ENCODE results near the gene PLEKHM3.

The PLEKHM3 gene

GRCh38 chr2:207847807-207848544 lies 177.4 kb downstream of the PLEKHM3 start:
- Mint-ChIP-seq H3K4me1 (ENCODE audit: low read depth) (peaks cover 2% of the 10 kb centered on the region), H3K36me3 (ENCODE audit: low read depth) (no peaks in the 10 kb centered on the region), H3K27ac (no peak overlapping the region), H3K9me3 (no peaks in the 10 kb centered on the region), H3K27me3 (ENCODE audit: low read depth) (no peaks in the 10 kb centered on the region), H3K4me3 (no peak overlapping the region)

- no peak overlapping the region for H3K27ac Mint-ChIP-seq
These were observed 178.1 kb downstream of the PLEKHM3 start for GRCh38 chr2:207847098-207847806.

GRCh38 chr2:207845202-207845864 lies 180.0 kb downstream of the PLEKHM3 start:
- no peak overlapping the region for H3K27ac Mint-ChIP-seq
- no peaks in the 10 kb centered on the region for H3K27me3 Mint-ChIP-seq (ENCODE audit: low read depth)
- peaks cover 2% of the 10 kb centered on the region for H3K4me1 Mint-ChIP-seq (ENCODE audit: low read depth)
- H3K36me3 Mint-ChIP-seq (ENCODE audit: low read depth) = no peaks in the 10 kb centered on the region
- H3K4me3 Mint-ChIP-seq = no peak overlapping the region
- H3K9me3 Mint-ChIP-seq = no peaks in the 10 kb centered on the region

More at GRCh38 chr2:207847098-207847806, 178.1 kb downstream of the PLEKHM3 start:
- Mint-ChIP-seq H3K9me3 (no peaks in the 10 kb centered on the region), H3K4me1 (ENCODE audit: low read depth) (peaks cover 2% of the 10 kb centered on the region), H3K27me3 (ENCODE audit: low read depth) (no peaks in the 10 kb centered on the region), H3K36me3 (ENCODE audit: low read depth) (no peaks in the 10 kb centered on the region), H3K4me3 (no peak overlapping the region)

- peaks cover 2% of the 10 kb centered on the region for H3K4me1 Mint-ChIP-seq (ENCODE audit: low read depth)
- H3K27me3 Mint-ChIP-seq (ENCODE audit: low read depth) = no peaks in the 10 kb centered on the region
- no peaks in the 10 kb centered on the region for H3K9me3 Mint-ChIP-seq
- H3K4me3 Mint-ChIP-seq = no peak overlapping the region
- H3K36me3 Mint-ChIP-seq (ENCODE audit: low read depth) = no peaks in the 10 kb centered on the region
- no peak overlapping the region for H3K27ac Mint-ChIP-seq
These were observed 180.7 kb downstream of the PLEKHM3 start for GRCh38 chr2:207844648-207845047.

GRCh38 chr2:207840101-207840500 lies 185.2 kb downstream of the PLEKHM3 start:
- Mint-ChIP-seq H3K36me3 (ENCODE audit: low read depth) (no peaks in the 10 kb centered on the region), H3K27ac (no peak overlapping the region), H3K27me3 (ENCODE audit: low read depth) (no peaks in the 10 kb centered on the region), H3K4me1 (ENCODE audit: low read depth) (no peaks in the 10 kb centered on the region), H3K9me3 (no peaks in the 10 kb centered on the region), H3K4me3 (no peak overlapping the region)

GRCh38 chr2:207839575-207839974 lies 185.8 kb downstream of the PLEKHM3 start:
- no peak overlapping the region for H3K27ac Mint-ChIP-seq
- no peaks in the 10 kb centered on the region for H3K9me3 Mint-ChIP-seq
- H3K27me3 Mint-ChIP-seq (ENCODE audit: low read depth) = no peaks in the 10 kb centered on the region
- no peak overlapping the region for H3K4me3 Mint-ChIP-seq
- H3K4me1 Mint-ChIP-seq (ENCODE audit: low read depth) = no peaks in the 10 kb centered on the region
- no peaks in the 10 kb centered on the region for H3K36me3 Mint-ChIP-seq (ENCODE audit: low read depth)

- Mint-ChIP-seq H3K4me1 (ENCODE audit: low read depth) (no peaks in the 10 kb centered on the region), H3K4me3 (no peak overlapping the region), H3K9me3 (no peaks in the 10 kb centered on the region), H3K36me3 (ENCODE audit: low read depth) (no peaks in the 10 kb centered on the region), H3K27ac (no peak overlapping the region), H3K27me3 (ENCODE audit: low read depth) (no peaks in the 10 kb centered on the region)
These were observed 186.3 kb downstream of the PLEKHM3 start for GRCh38 chr2:207839028-207839427.

- Mint-ChIP-seq H3K9me3 (no peaks in the 10 kb centered on the region), H3K27me3 (ENCODE audit: low read depth) (no peaks in the 10 kb centered on the region), H3K27ac (no peak overlapping the region), H3K4me1 (ENCODE audit: low read depth) (peaks cover 5% of the 10 kb centered on the region), H3K36me3 (ENCODE audit: low read depth) (no peaks in the 10 kb centered on the region), H3K4me3 (no peak overlapping the region)
These were observed 188.7 kb downstream of the PLEKHM3 start for GRCh38 chr2:207836521-207837133.

- H3K9me3 Mint-ChIP-seq = no peaks in the 10 kb centered on the region
- H3K4me1 Mint-ChIP-seq (ENCODE audit: low read depth) = peaks cover 5% of the 10 kb centered on the region
- no peaks in the 10 kb centered on the region for H3K27me3 Mint-ChIP-seq (ENCODE audit: low read depth)
- H3K36me3 Mint-ChIP-seq (ENCODE audit: low read depth) = no peaks in the 10 kb centered on the region
- no peak overlapping the region for H3K27ac Mint-ChIP-seq
- no peak overlapping the region for H3K4me3 Mint-ChIP-seq
These were observed 189.5 kb downstream of the PLEKHM3 start for GRCh38 chr2:207835805-207836204.

GRCh38 chr2:207833251-207833751 lies 192.0 kb downstream of the PLEKHM3 start:
- Mint-ChIP-seq H3K36me3 (ENCODE audit: low read depth) (no peaks in the 10 kb centered on the region), H3K4me1 (ENCODE audit: low read depth) (peaks cover 11% of the 10 kb centered on the region), H3K27me3 (ENCODE audit: low read depth) (no peaks in the 10 kb centered on the region), H3K27ac (no peak overlapping the region), H3K9me3 (no peaks in the 10 kb centered on the region), H3K4me3 (no peak overlapping the region)

GRCh38 chr2:207831584-207832248 lies 193.6 kb downstream of the PLEKHM3 start:
- no peaks in the 10 kb centered on the region for H3K36me3 Mint-ChIP-seq (ENCODE audit: low read depth)
- no peaks in the 10 kb centered on the region for H3K9me3 Mint-ChIP-seq
- H3K4me3 Mint-ChIP-seq = no peak overlapping the region
- peaks cover 11% of the 10 kb centered on the region for H3K4me1 Mint-ChIP-seq (ENCODE audit: low read depth)
- no peak overlapping the region for H3K27ac Mint-ChIP-seq
- H3K27me3 Mint-ChIP-seq (ENCODE audit: low read depth) = no peaks in the 10 kb centered on the region

- Mint-ChIP-seq H3K36me3 (ENCODE audit: low read depth) (no peaks in the 10 kb centered on the region), H3K27ac (no peak overlapping the region), H3K4me3 (no peak overlapping the region)
These were observed 194.4 kb downstream of the PLEKHM3 start for GRCh38 chr2:207830778-207831438.

GRCh38 chr2:207828361-207829057 lies 196.8 kb downstream of the PLEKHM3 start:
- Mint-ChIP-seq H3K9me3 (no peaks in the 10 kb centered on the region), H3K27me3 (ENCODE audit: low read depth) (no peaks in the 10 kb centered on the region), H3K36me3 (ENCODE audit: low read depth) (no peaks in the 10 kb centered on the region), H3K4me1 (ENCODE audit: low read depth) (peaks cover 10% of the 10 kb centered on the region), H3K27ac (no peak overlapping the region), H3K4me3 (no peak overlapping the region)

More at GRCh38 chr2:207830778-207831438, 194.4 kb downstream of the PLEKHM3 start:
- peaks cover 11% of the 10 kb centered on the region for H3K4me1 Mint-ChIP-seq (ENCODE audit: low read depth)
- H3K27me3 Mint-ChIP-seq (ENCODE audit: low read depth) = no peaks in the 10 kb centered on the region
- H3K9me3 Mint-ChIP-seq = no peaks in the 10 kb centered on the region

Measured in T-helper 1 cell treated with Interleukin-12 subunit alpha and Interleukin-12 subunit beta and Interleukin-4 antibody, amounts not matched to agents 30 μg/mL and 1 μg/mL, for 36 hours (primary cell).